Neural progenitor cell (in vitro differentiated cells): ENCODE results near the gene C1QC. TPM values are rescaled to one million over a fixed set of nuclear protein-coding genes. Genes with fewer than 3 reads are reported as not detected.

Source experiments
- DNase-seq: peaks from one replicate; pipeline ENCODE4 v3.0.0-alpha.2; 2016; ENCODE audit warnings: low spot score
- H2AFZ ChIP-seq: fragments of 200-600 bp; sonication (generic); replicated peaks from 2 replicates; pipeline ENCODE4 v1.6.1; 2016; ENCODE audit warnings: antibody characterized with exemption
- H3F3A ChIP-seq: fragments of 200-600 bp; sonication (generic); 2 replicates; pipeline ENCODE4 v1.6.1; 2016; ENCODE audit warnings: antibody characterized with exemption, low read depth
- H3K27ac ChIP-seq: fragments of 200-600 bp; sonication (generic); 2 replicates; pipeline ENCODE4 v1.5.1; 2016; ENCODE audit warnings: mild to moderate bottlenecking
- H3K27me3 ChIP-seq: fragments of 200-600 bp; sonication (generic); 2 replicates; pipeline ENCODE4 v1.6.1; 2016; ENCODE audit warnings: mild to moderate bottlenecking, moderate library complexity
- H3K36me3 ChIP-seq: fragments of 200-600 bp; sonication (generic); 2 replicates; pipeline ENCODE4 v1.5.1; 2016
- H3K4me1 ChIP-seq: fragments of 200-600 bp; sonication (generic); 2 replicates; pipeline ENCODE4 v1.6.1; 2016; ENCODE audit warnings: mixed run types
- H3K4me2 ChIP-seq: fragments of 200-600 bp; sonication (generic); 2 replicates; pipeline ENCODE4 v1.6.1; 2016
- H3K4me3 ChIP-seq: fragments of 200-600 bp; sonication (generic); 2 replicates; pipeline ENCODE4 v1.5.1; 2016
- H3K79me2 ChIP-seq: fragments of 200-600 bp; sonication (generic); 2 replicates; pipeline ENCODE4 v1.6.1; 2016; ENCODE audit warnings: low read depth
- H3K9ac ChIP-seq: fragments of 200-600 bp; sonication (generic); 2 replicates; pipeline ENCODE4 v1.6.1; 2016
- H3K9me3 ChIP-seq: fragments of 200-600 bp; sonication (generic); 2 replicates; pipeline ENCODE4 v1.5.1; 2016; ENCODE audit warnings: low read depth
- H4K20me1 ChIP-seq: fragments of 200-600 bp; sonication (generic); 2 replicates; pipeline ENCODE4 v1.6.1; 2016; ENCODE audit warnings: low read depth
- H3K27ac Mint-ChIP-seq: 3 replicates; pipeline ENCODE4 v1.8.0; 2021; ENCODE audit warnings: mixed read lengths
- H3K27me3 Mint-ChIP-seq: 2 replicates; pipeline ENCODE4 v1.8.0; 2022; ENCODE audit warnings: low read depth, mild to moderate bottlenecking, inconsistent platforms, moderate library complexity, mixed read lengths; ENCODE audit not compliant: insufficient read depth
- H3K36me3 Mint-ChIP-seq: 3 replicates; pipeline ENCODE4 v1.8.0; 2021; ENCODE audit warnings: mixed read lengths
- H3K4me1 Mint-ChIP-seq: 3 replicates; pipeline ENCODE4 v1.8.0; 2021; ENCODE audit warnings: mixed read lengths
- H3K4me3 Mint-ChIP-seq: 3 replicates; pipeline ENCODE4 v1.8.0; 2021; ENCODE audit warnings: mild to moderate bottlenecking, moderate library complexity, mixed read lengths
- H3K9me3 Mint-ChIP-seq: 3 replicates; pipeline ENCODE4 v1.8.0; 2020; ENCODE audit warnings: mixed read lengths
- EZH2 ChIP-seq: fragments of 200-600 bp; sonication (generic); IDR thresholded peaks from 2 replicates; pipeline ENCODE4 v1.6.1; 2017; ENCODE audit warnings: antibody characterized with exemption, mild to moderate bottlenecking, moderate library complexity
- EZH2phosphoT487 ChIP-seq: fragments of 200-600 bp; sonication (generic); IDR thresholded peaks from 2 replicates; pipeline ENCODE4 v1.6.1; 2017; ENCODE audit warnings: antibody characterized with exemption
- total RNA-seq: library from RNA; depleted of rRNA; stranded (reverse); fragments of >200 nt; gene quantifications from 2 replicates; pipeline ENCODE4 v1.2.3, GENCODE V29; 2015; ENCODE audit warnings: low replicate concordance
- TF ChIP-seq, protein P1 (sequence below): fragments of 200-600 bp; sonication (generic); IDR thresholded peaks from 2 replicates; pipeline ENCODE4 v1.5.1; 2017; ENCODE audit warnings: antibody characterized with exemption, mild to moderate bottlenecking

Gene C1QC
- total RNA-seq, 1 donor from 2014 or later: not detected

DNA sequence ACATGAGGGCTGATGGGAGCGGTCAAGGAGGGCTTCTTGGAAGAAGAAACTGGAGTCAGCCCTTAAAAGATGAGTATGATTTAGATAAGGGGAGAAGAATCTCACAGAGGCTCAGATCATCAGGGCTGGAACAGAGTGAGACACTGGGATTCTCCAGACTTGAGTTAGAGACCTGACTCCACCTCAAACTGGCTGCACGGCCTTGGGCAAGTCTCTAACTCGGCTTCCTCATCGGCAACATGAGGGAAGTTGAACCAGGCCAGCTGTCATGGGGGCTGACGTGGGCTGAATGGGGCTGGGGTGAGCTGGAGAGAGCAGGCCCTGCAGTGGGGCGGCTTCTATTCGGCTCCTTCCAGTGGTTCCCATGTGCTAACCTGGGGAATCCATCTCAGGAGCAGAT, 2.5 kb downstream of the C1QC start:
- Histone ChIP-seq H4K20me1 (no peaks in the 10 kb centered on the region), H3K36me3 (no peaks in the 10 kb centered on the region), H3K4me2 (no peak overlapping the region), H3K27ac (no peak overlapping the region), H3K4me3 (no peak overlapping the region), H3K4me1 (no peaks in the 10 kb centered on the region), H3K79me2 (no peaks in the 10 kb centered on the region), H3K9ac (no peak overlapping the region), H3F3A (peaks cover 8% of the 10 kb centered on the region), H2AFZ (no peak overlapping the region), H3K27me3 (no peaks in the 10 kb centered on the region), H3K9me3 (no peaks in the 10 kb centered on the region)
- H3K4me1 Mint-ChIP-seq: peaks cover 4% of the 10 kb centered on the region
- DNase-seq: no peak
- no peak for TF ChIP-seq EZH2
- no peak for TF ChIP-seq EZH2phosphoT487
- TF ChIP-seq, protein P1, sequence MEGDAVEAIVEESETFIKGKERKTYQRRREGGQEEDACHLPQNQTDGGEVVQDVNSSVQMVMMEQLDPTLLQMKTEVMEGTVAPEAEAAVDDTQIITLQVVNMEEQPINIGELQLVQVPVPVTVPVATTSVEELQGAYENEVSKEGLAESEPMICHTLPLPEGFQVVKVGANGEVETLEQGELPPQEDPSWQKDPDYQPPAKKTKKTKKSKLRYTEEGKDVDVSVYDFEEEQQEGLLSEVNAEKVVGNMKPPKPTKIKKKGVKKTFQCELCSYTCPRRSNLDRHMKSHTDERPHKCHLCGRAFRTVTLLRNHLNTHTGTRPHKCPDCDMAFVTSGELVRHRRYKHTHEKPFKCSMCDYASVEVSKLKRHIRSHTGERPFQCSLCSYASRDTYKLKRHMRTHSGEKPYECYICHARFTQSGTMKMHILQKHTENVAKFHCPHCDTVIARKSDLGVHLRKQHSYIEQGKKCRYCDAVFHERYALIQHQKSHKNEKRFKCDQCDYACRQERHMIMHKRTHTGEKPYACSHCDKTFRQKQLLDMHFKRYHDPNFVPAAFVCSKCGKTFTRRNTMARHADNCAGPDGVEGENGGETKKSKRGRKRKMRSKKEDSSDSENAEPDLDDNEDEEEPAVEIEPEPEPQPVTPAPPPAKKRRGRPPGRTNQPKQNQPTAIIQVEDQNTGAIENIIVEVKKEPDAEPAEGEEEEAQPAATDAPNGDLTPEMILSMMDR: no peak
- peaks cover 14% of the 10 kb centered on the region for H3K27me3 Mint-ChIP-seq
- no peaks in the 10 kb centered on the region for H3K9me3 Mint-ChIP-seq
- H3K4me3 Mint-ChIP-seq: no peak overlapping the region
- no peaks in the 10 kb centered on the region for H3K36me3 Mint-ChIP-seq
- no peak overlapping the region for H3K27ac Mint-ChIP-seq

DNA sequence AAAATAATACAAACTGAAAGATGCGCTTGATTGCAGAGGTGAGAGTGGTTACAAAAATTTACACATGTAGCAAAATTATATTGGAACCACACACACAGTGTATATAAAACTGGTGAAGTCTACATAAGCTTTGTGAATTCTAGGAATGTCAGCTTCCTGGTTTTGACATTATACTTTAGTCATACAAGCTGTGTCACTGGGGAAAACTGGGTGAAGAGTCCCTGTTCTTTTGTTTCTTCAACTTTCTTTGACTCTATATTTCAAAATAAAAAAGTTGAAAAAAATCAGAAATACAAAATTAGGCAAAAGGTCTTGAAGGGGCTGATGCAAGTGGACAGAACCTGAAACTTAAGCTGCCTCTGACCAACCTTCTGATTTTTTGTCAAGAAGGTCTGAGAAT, 3.0 kb downstream of the C1QC start:
- Histone ChIP-seq H3K9me3 (no peaks in the 10 kb centered on the region), H3K27me3 (no peaks in the 10 kb centered on the region), H3K36me3 (no peaks in the 10 kb centered on the region), H3K4me1 (no peaks in the 10 kb centered on the region), H3K4me2 (no peak overlapping the region), H4K20me1 (no peaks in the 10 kb centered on the region), H3F3A (peaks cover 8% of the 10 kb centered on the region), H3K4me3 (no peak overlapping the region), H2AFZ (no peak overlapping the region), H3K9ac (no peak overlapping the region), H3K27ac (no peak overlapping the region), H3K79me2 (no peaks in the 10 kb centered on the region)
- TF ChIP-seq EZH2 (no peak), EZH2phosphoT487 (no peak)
- TF ChIP-seq, protein P1: no peak
- no peak overlapping the region for H3K27ac Mint-ChIP-seq
- no peaks in the 10 kb centered on the region for H3K36me3 Mint-ChIP-seq
- H3K4me1 Mint-ChIP-seq: no peaks in the 10 kb centered on the region
- H3K4me3 Mint-ChIP-seq: no peak overlapping the region
- H3K9me3 Mint-ChIP-seq: no peaks in the 10 kb centered on the region
- H3K27me3 Mint-ChIP-seq: peaks cover 14% of the 10 kb centered on the region
- DNase-seq: no peak

DNA sequence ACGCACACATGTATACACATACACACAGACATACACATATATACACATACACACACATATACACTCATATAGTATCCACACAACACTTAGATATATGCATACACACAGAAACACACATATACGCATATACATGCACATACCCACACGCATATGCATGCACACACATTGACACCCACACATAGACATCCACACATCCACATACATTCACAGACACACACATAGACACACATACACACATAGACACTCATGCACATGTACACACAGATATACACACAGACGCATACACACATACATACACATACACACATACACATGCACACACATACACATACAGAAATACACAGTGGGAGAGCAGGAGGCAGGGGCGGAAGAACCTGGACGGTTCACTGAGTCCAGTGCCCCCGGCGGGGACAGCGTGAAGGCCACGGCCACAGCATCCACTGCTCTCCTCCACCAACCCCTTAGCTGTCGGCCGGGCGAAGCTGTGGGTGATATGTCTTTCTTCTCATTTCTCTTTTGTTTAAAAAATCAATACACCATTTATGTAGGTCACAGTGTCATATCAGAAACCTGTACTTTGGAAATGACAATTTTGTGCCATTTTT, 6.8 kb downstream of the C1QC start:
- Histone ChIP-seq H3K27me3 (no peaks in the 10 kb centered on the region), H4K20me1 (no peaks in the 10 kb centered on the region), H3K79me2 (no peaks in the 10 kb centered on the region), H3K4me1 (no peaks in the 10 kb centered on the region), H3K4me2 (no peak overlapping the region), H3K27ac (no peak overlapping the region), H3K4me3 (no peak overlapping the region), H3K36me3 (no peaks in the 10 kb centered on the region), H3F3A (peaks cover 8% of the 10 kb centered on the region), H3K9me3 (no peaks in the 10 kb centered on the region), H2AFZ (no peak overlapping the region), H3K9ac (no peak overlapping the region)
- Mint-ChIP-seq H3K4me1 (peaks cover 18% of the 10 kb centered on the region), H3K9me3 (no peaks in the 10 kb centered on the region), H3K27me3 (peaks cover 11% of the 10 kb centered on the region), H3K4me3 (no peak overlapping the region), H3K27ac (peak overlapping the region; percentile 11), H3K36me3 (no peaks in the 10 kb centered on the region)
- no peak for DNase-seq
- TF ChIP-seq, protein P1: no peak
- TF ChIP-seq EZH2phosphoT487: no peak
- TF ChIP-seq EZH2: no peak
